ENCODE data around the gene OXA1L. TPM values are rescaled to one million over a fixed set of nuclear protein-coding genes. Genes with fewer than 3 reads are reported as not detected.
A peak's percentile ranks its signal among the peaks of the same experiment; 100 is the strongest.

The OXA1L gene
- total and polyA plus RNA-seq, 2 experiments from 2014 or later: 61.7 to 91.7 TPM

DNA sequence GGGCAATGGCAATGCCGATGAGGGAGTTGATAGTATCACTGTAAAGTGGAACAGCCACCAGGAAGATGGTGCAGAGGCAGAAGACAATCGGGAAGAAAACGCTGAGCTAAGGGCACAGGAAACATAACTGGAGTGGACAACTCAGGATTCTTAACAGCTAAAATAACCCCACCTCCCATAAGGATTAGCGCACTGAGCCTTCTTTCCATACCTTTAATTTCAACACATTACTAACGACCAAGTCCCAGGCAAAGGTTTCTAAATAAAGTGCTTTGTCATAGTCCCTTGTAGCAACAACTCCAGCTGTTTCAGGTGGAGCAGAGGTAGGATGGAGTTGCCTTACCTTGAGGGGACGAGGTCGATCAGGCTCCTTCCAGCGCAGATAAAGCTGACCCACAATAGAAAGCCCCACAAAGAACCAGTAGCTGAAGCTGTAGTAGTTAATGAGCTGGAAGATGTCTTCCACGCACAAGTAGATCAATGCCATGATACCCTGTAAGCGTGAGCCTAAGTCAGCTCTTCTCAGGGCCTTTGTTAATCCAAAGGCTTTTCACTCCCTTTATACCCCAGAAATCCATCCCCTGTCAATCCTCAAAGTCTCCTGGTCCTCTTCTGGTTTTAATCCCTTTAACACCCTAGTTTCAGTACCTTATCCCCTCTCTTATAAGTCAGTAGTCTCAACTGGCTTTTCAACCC, 7.7 kb downstream of the OXA1L start:
- Mint-ChIP-seq H3K27ac (no peak overlapping the region; the same call in 1 of the 2 replicates), H3K36me3 (ENCODE audit: low read depth) (peaks cover 58% of the 10 kb centered on the region), H3K4me1 (no peaks in the 10 kb centered on the region), H3K27me3 (ENCODE audit: insufficient read depth, low read depth, poor library complexity) (peaks cover 7% of the 10 kb centered on the region), H3K9me3 (no peaks in the 10 kb centered on the region), H3K4me3 (no peak overlapping the region)
- H3F3A ChIP-seq (replicated peaks; ENCODE audit: low read depth): 0 out of 2 replicates have a peak, but pooled peaks cover 4% of the 10 kb centered on the region
- TF ChIP-seq POLR2AphosphoS5 (IDR thresholded peaks at IDR 0.05; ENCODE audit: low read depth): 0 out of 2 replicates have a peak, but pooled peaks have one; percentile 13
- TF ChIP-seq, protein P1, sequence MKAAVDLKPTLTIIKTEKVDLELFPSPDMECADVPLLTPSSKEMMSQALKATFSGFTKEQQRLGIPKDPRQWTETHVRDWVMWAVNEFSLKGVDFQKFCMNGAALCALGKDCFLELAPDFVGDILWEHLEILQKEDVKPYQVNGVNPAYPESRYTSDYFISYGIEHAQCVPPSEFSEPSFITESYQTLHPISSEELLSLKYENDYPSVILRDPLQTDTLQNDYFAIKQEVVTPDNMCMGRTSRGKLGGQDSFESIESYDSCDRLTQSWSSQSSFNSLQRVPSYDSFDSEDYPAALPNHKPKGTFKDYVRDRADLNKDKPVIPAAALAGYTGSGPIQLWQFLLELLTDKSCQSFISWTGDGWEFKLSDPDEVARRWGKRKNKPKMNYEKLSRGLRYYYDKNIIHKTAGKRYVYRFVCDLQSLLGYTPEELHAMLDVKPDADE (IDR thresholded peaks at IDR 0.05): no peak
- TF ChIP-seq EZH2 (IDR thresholded peaks at IDR 0.05; ENCODE audit: low read depth, unreplicated experiment): no peak
- TF ChIP-seq STAT1 (IDR thresholded peaks at IDR 0.05; ENCODE audit: unreplicated experiment): no peak
- no peak for TF ChIP-seq CTCF (conservative IDR thresholded peaks at IDR 0.05; ENCODE audit: low read depth in 2 of 2)
- TF ChIP-seq, protein P2, sequence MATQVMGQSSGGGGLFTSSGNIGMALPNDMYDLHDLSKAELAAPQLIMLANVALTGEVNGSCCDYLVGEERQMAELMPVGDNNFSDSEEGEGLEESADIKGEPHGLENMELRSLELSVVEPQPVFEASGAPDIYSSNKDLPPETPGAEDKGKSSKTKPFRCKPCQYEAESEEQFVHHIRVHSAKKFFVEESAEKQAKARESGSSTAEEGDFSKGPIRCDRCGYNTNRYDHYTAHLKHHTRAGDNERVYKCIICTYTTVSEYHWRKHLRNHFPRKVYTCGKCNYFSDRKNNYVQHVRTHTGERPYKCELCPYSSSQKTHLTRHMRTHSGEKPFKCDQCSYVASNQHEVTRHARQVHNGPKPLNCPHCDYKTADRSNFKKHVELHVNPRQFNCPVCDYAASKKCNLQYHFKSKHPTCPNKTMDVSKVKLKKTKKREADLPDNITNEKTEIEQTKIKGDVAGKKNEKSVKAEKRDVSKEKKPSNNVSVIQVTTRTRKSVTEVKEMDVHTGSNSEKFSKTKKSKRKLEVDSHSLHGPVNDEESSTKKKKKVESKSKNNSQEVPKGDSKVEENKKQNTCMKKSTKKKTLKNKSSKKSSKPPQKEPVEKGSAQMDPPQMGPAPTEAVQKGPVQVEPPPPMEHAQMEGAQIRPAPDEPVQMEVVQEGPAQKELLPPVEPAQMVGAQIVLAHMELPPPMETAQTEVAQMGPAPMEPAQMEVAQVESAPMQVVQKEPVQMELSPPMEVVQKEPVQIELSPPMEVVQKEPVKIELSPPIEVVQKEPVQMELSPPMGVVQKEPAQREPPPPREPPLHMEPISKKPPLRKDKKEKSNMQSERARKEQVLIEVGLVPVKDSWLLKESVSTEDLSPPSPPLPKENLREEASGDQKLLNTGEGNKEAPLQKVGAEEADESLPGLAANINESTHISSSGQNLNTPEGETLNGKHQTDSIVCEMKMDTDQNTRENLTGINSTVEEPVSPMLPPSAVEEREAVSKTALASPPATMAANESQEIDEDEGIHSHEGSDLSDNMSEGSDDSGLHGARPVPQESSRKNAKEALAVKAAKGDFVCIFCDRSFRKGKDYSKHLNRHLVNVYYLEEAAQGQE (IDR thresholded peaks at IDR 0.05; ENCODE audit: unreplicated experiment): no peak
- TF ChIP-seq EZH2phosphoT487 (IDR thresholded peaks at IDR 0.05; ENCODE audit: unreplicated experiment): no peak
- no peak for TF ChIP-seq CREB1 (CRISPR knock-in tag; IDR thresholded peaks at IDR 0.05; ENCODE audit: low read depth)
- H3K4me2 ChIP-seq: no peak overlapping the region
- peaks cover 34% of the 10 kb centered on the region for H3K36me3 ChIP-seq (ENCODE audit: insufficient read depth)
- H2AFZ ChIP-seq: no peak overlapping the region
- no peak for ATAC-seq
- no peak overlapping the region for H3K27ac ChIP-seq (ENCODE audit: low read depth)
- no peak for DNase-seq (ENCODE audit: low spot score)
- H3K79me2 ChIP-seq (replicated peaks; ENCODE audit: insufficient read depth): peaks cover 2% of the 10 kb centered on the region; the same call in 1 of the 2 replicates
- H3K4me3 ChIP-seq: no peak overlapping the region
- H3K9me2 ChIP-seq (ENCODE audit: insufficient read depth): no peaks in the 10 kb centered on the region
- H4K20me1 ChIP-seq (replicated peaks; ENCODE audit: insufficient read depth): no peaks in the 10 kb centered on the region
- H3K4me1 ChIP-seq (ENCODE audit: insufficient read depth): no peaks in the 10 kb centered on the region
- no peaks in the 10 kb centered on the region for H3K27me3 ChIP-seq (ENCODE audit: insufficient read depth)
